HCEC 1CT (cell line): ENCODE data around the gene CIT.
A peak's percentile ranks its signal among the peaks of the same experiment; 100 is the strongest.
"Not testable (repeated sequence)": the region's sequence is repeated elsewhere in the genome, so short reads cannot be mapped to it uniquely, and the experiment has no call there.

Experiments used
- DNase-seq: peaks from one replicate; pipeline ENCODE4 v3.0.0-alpha.2; 2017

The CIT gene

GRCh38 chr12:119876761-119877638, at the start of gene CIT:
Gene CIT, minus strand, starts transcription at chr12:119877320. Its CDS starts 1,152 bp downstream, at chr12:119876168.
- peak; percentile 95 for DNase-seq

- no peak for DNase-seq
These were observed 48.1 kb upstream of the CIT start for GRCh38 chr12:119925269-119925668.

GRCh38 chr12:119920064-119920463, 42.9 kb upstream of the CIT start:
- no peak for DNase-seq

GRCh38 chr12:119915894-119916510, 38.9 kb upstream of the CIT start:
- no peak for DNase-seq

GRCh38 chr12:119914666-119915065, 37.5 kb upstream of the CIT start:
- DNase-seq, result no peak

- DNase-seq, result no peak
These were observed 36.6 kb upstream of the CIT start for GRCh38 chr12:119913536-119914330.

GRCh38 chr12:119911182-119911581, 34.1 kb upstream of the CIT start:
- peak; percentile 87 for DNase-seq

GRCh38 chr12:119910586-119910985, 33.5 kb upstream of the CIT start:
- no peak for DNase-seq

GRCh38 chr12:119902084-119902509, 25.0 kb upstream of the CIT start:
- DNase-seq, result peak; percentile 79

GRCh38 chr12:119901670-119902069, 24.6 kb upstream of the CIT start:
- DNase-seq, result no peak

GRCh38 chr12:119894916-119895315, 17.8 kb upstream of the CIT start:
- DNase-seq, result no peak

GRCh38 chr12:119892611-119893010, 15.5 kb upstream of the CIT start:
- not testable (repeated sequence) for DNase-seq

GRCh38 chr12:119885549-119885948, 8.4 kb upstream of the CIT start:
- no peak for DNase-seq

GRCh38 chr12:119883791-119884190, 6.7 kb upstream of the CIT start:
- DNase-seq, result not testable (repeated sequence)

- DNase-seq, result no peak
These were observed 6.1 kb upstream of the CIT start for GRCh38 chr12:119883237-119883636.

GRCh38 chr12:119877639-119877948, 474 bp upstream of the CIT start:
- no peak for DNase-seq

- DNase-seq, result peak; percentile 5
These were observed 6.7 kb downstream of the CIT start for GRCh38 chr12:119870457-119870856.

- peak; percentile 96 for DNase-seq
These were observed 7.4 kb downstream of the CIT start for GRCh38 chr12:119869720-119870119.

GRCh38 chr12:119868992-119869391, 8.1 kb downstream of the CIT start:
- peak; percentile 37 for DNase-seq

GRCh38 chr12:119864591-119864990, 12.5 kb downstream of the CIT start:
- DNase-seq, result no peak

GRCh38 chr12:119859241-119859640, 17.9 kb downstream of the CIT start:
- no peak for DNase-seq

GRCh38 chr12:119857041-119857591, 20.0 kb downstream of the CIT start:
- DNase-seq, result no peak

- no peak for DNase-seq
These were observed 26.8 kb downstream of the CIT start for GRCh38 chr12:119850330-119850729.
